AG04450 (cell line): ENCODE data around the gene LRCH1. TPM values are rescaled to one million over a fixed set of nuclear protein-coding genes. Genes with fewer than 3 reads are reported as not detected.

Experiments used
- CTCF ChIA-PET: fragments of 300-600, 350-600 bp; formaldehyde crosslinking; extraction: SDS; loops from one replicate; lab custom pipeline; 2022; ENCODE audit warnings: antibody characterized with exemption, inconsistent platforms; lab: Charles Lee
- POLR2A ChIA-PET: fragments of 350-600 bp; formaldehyde crosslinking; extraction: SDS; loops from one replicate; lab custom pipeline; 2021; ENCODE audit warnings: antibody characterized with exemption, inconsistent platforms; lab: Yijun Ruan, JAX
- DNase-seq: peaks from one replicate; pipeline ENCODE4 v3.0.0-alpha.2; 2011; ENCODE audit warnings: low read depth, low spot score
- H3K27ac ChIP-seq: one replicate; pipeline ENCODE4 v1.5.1; 2012; ENCODE audit warnings: low read depth, low read length, control low read depth
- H3K27me3 ChIP-seq: one replicate; pipeline ENCODE4 v1.6.0; 2012; ENCODE audit warnings: low read length; ENCODE audit not compliant: control insufficient read depth, insufficient read depth
- H3K4me3 ChIP-seq: 2 replicates; pipeline ENCODE4 v1.5.1; 2011; ENCODE audit warnings: mild to moderate bottlenecking, low read depth, low read length, control low read depth
- H3K9me3 ChIP-seq: 2 replicates; pipeline ENCODE4 v1.5.1; 2012; ENCODE audit warnings: low read length; ENCODE audit not compliant: control insufficient read depth, insufficient read depth
- CTCF ChIP-seq: IDR thresholded peaks from 2 replicates; pipeline ENCODE4 v1.5.1; 2011; ENCODE audit warnings: low read depth, low read length, control low read depth, inconsistent platforms
- polyA plus RNA-seq: library from polyadenylated mRNA; depleted of rRNA; stranded (reverse); fragments of >200 nt; gene quantifications from 2 replicates; pipeline ENCODE4 v1.2.3, GENCODE V29; 2011

LRCH1 gene
- polyA plus RNA-seq, 1 experiment = 17.4 TPM

- TF ChIP-seq CTCF = no peak
- CTCF ChIA-PET = interaction anchor here (1.2 to 1.5 kb wide), 2 partner anchors 11 to 49 kb away, joined by 3 to 10 read pairs; no protein-coding TSS in a partner anchor
- H3K4me3 ChIP-seq = no peak overlapping the region
- POLR2A ChIA-PET = no interaction called here
- no peak for DNase-seq
- no peak overlapping the region for H3K27ac ChIP-seq
- no peaks in the 10 kb centered on the region for H3K9me3 ChIP-seq
- peaks cover 4% of the 10 kb centered on the region for H3K27me3 ChIP-seq
Observed at GRCh38 chr13:46541210-46541609, 11.8 kb upstream of the LRCH1 start.

- Histone ChIP-seq H3K27ac (no peak overlapping the region), H3K27me3 (peaks cover 4% of the 10 kb centered on the region), H3K4me3 (no peak overlapping the region), H3K9me3 (no peaks in the 10 kb centered on the region)
- ChIA-PET CTCF (interaction anchor here (1.0 to 1.1 kb wide), 3 partner anchors 9 to 178 kb away, joined by 3 to 5 read pairs (median 4); no protein-coding TSS in a partner anchor), POLR2A (no interaction called here)
- no peak for DNase-seq
- no peak for TF ChIP-seq CTCF
Observed at GRCh38 chr13:46542833-46543232, 10.1 kb upstream of the LRCH1 start.

- Histone ChIP-seq H3K4me3 (no peak overlapping the region), H3K27ac (no peak overlapping the region), H3K9me3 (no peaks in the 10 kb centered on the region), H3K27me3 (peaks cover 4% of the 10 kb centered on the region)
- no peak for DNase-seq
- TF ChIP-seq CTCF = no peak
- ChIA-PET POLR2A (no interaction called here), CTCF (interaction anchor here (1.0 kb wide), 2 partner anchors 9 to 178 kb away, joined by 3 to 4 read pairs; no protein-coding TSS in a partner anchor)
Observed at GRCh38 chr13:46543287-46543686, 9.7 kb upstream of the LRCH1 start.

- ChIA-PET CTCF (no interaction called here), POLR2A (no interaction called here)
- no peaks in the 10 kb centered on the region for H3K9me3 ChIP-seq
- no peak for TF ChIP-seq CTCF
- H3K4me3 ChIP-seq = no peak overlapping the region
- H3K27ac ChIP-seq = no peak overlapping the region
- peaks cover 4% of the 10 kb centered on the region for H3K27me3 ChIP-seq
- DNase-seq = no peak
Observed at GRCh38 chr13:46544208-46544607, 8.8 kb upstream of the LRCH1 start.

GRCh38 chr13:46544811-46545210 lies 8.2 kb upstream of the LRCH1 start:
- Histone ChIP-seq H3K4me3 (no peak overlapping the region), H3K9me3 (no peaks in the 10 kb centered on the region), H3K27ac (no peak overlapping the region), H3K27me3 (peaks cover 4% of the 10 kb centered on the region)
- POLR2A ChIA-PET = no interaction called here
- CTCF ChIA-PET = no interaction called here
- no peak for DNase-seq
- no peak for TF ChIP-seq CTCF
